Spleen (tissue), 11 donors: ENCODE measurements around the gene PRR11. TPM values are rescaled to one million over a fixed set of nuclear protein-coding genes. Genes with fewer than 3 reads are reported as not detected.

Experiments
- DNase-seq: peaks from one replicate; pipeline ENCODE4 v3.0.0-alpha.2; 2020
- H3K27ac ChIP-seq, 8 donors: fragments of 200-600 bp; sonication (generic) in 7 of 8; 1 replicate in 4 of 8; 2 replicates in 4 of 8; pipeline versions ENCODE4 v1.5.0 to v1.8.0; 2016 to 2021; ENCODE audit warnings: inconsistent platforms in 4 of 8, mild to moderate bottlenecking in 4 of 8, moderate library complexity in 1 of 8
- H3K27me3 ChIP-seq, 7 donors: fragments of 200-600 bp; sonication (generic) in 6 of 7; replicated peaks in 1 of 7; 1 replicate in 4 of 7; 2 replicates in 3 of 7; pipeline versions ENCODE4 v1.5.0 to v1.8.0; 2016 to 2021; ENCODE audit warnings: inconsistent platforms in 3 of 7, mild to moderate bottlenecking in 1 of 7
- H3K36me3 ChIP-seq, 6 donors: fragments of 200-600 bp; sonication (generic) in 5 of 6; 1 replicate in 4 of 6; 2 replicates in 2 of 6; pipeline versions ENCODE4 v1.5.0 to v1.8.0; 2016 to 2021; ENCODE audit warnings: inconsistent platforms in 2 of 6
- H3K4me1 ChIP-seq, 6 donors: fragments of 200-600 bp; sonication (generic) in 5 of 6; 1 replicate in 3 of 6; 2 replicates in 3 of 6; pipeline versions ENCODE4 v1.5.0 to v1.8.0; 2016 to 2021; ENCODE audit warnings: inconsistent platforms in 3 of 6
- H3K4me3 ChIP-seq, 8 donors: fragments of 200-600 bp; sonication (generic) in 7 of 8; 1 replicate in 4 of 8; 2 replicates in 4 of 8; pipeline versions ENCODE4 v1.5.0 to v1.8.0; 2016 to 2021; ENCODE audit warnings: inconsistent platforms in 4 of 8, mild to moderate bottlenecking in 4 of 8, moderate library complexity in 2 of 8
- H3K9me3 ChIP-seq, 8 donors: fragments of 200-600 bp; sonication (generic) in 7 of 8; 1 replicate in 4 of 8; 2 replicates in 4 of 8; pipeline versions ENCODE4 v1.5.0 to v1.8.0; 2016 to 2021; ENCODE audit warnings: inconsistent platforms in 4 of 8
- POLR2A ChIP-seq, 3 donors: fragments of 450-650 bp; IDR thresholded peaks; one replicate each; pipeline ENCODE4 v1.5.1; 2017; ENCODE audit warnings: antibody characterized with exemption in 3 of 3, mild to moderate bottlenecking in 1 of 3
- POLR2AphosphoS5 ChIP-seq, 3 donors: sonication (generic); formaldehyde crosslinking; IDR thresholded peaks; one replicate each; pipeline ENCODE4 v1.5.1; 2017; ENCODE audit warnings: antibody characterized with exemption in 3 of 3
- WGBS, 5 donors: extraction: QIAGEN DNeasy Blood & Tissue Kit in 3 of 5; methylation state at CpG; one replicate each; pipeline versions ENCODE4 v1.1.5 to v1.1.7; 2013 to 2018; 5-methylcytosine and 5-hydroxymethylcytosine counted together
- intact Hi-C: fragments of 100-400 bp; cut with DNase I; formaldehyde crosslinking; loops from one replicate; pipeline ENCODE4 v1.15.0; 2023; ENCODE audit warnings: low total_unique reads
- polyA plus RNA-seq, 3 donors: library from polyadenylated mRNA; stranded (reverse); fragments of 200-250 nt; gene quantifications; one replicate each; pipeline ENCODE4 v1.2.1, GENCODE V29; 2013
- total RNA-seq, 7 donors: library from RNA; depleted of rRNA in 3 of 7; stranded (reverse); fragments of >200 nt in 3 of 7; fragmentation: NEBNext Ultra II Directional in 4 of 7; extraction: Animal tissue kit (Norgen Biotek cat#: 25700) in 4 of 7; gene quantifications; one replicate each; pipeline versions ENCODE4 v1.1.0 to v1.2.1, GENCODE V29; 2016 to 2021
- TF ChIP-seq, protein P1 (sequence below), 11 experiments: fragments of 200-600 bp in 7 of 11; fragments of 450-650 bp in 4 of 11; sonication (generic) in 4 of 11; IDR thresholded peaks in 8 of 11; conservative IDR thresholded peaks in 3 of 11; 1 replicate in 7 of 11; 2 replicates in 4 of 11; pipeline versions ENCODE4 v1.4.0 to v1.8.0; 2016 to 2021; ENCODE audit warnings: antibody characterized with exemption in 11 of 11, inconsistent platforms in 4 of 11, mild to moderate bottlenecking in 1 of 11
- donor health status: healthy with polysubstance abuse.
- donor health status: DM: no; HTN: no; CAD: no; lungs with moderate emphysema.
- donor health status: DM: no; HTN: no; CAD: no.
- donor health status: Bipolar disorder and iron deficiency.
- donor health status: healthy.
- donor health status: DM: no; HTN: no; CAD: no.
- donor health status: DM: yes; HTN: yes; CAD: no.

PRR11 gene
- total and polyA plus RNA-seq, 10 donors = 0.61 to 15.3 (median 5.1) TPM

DNA sequence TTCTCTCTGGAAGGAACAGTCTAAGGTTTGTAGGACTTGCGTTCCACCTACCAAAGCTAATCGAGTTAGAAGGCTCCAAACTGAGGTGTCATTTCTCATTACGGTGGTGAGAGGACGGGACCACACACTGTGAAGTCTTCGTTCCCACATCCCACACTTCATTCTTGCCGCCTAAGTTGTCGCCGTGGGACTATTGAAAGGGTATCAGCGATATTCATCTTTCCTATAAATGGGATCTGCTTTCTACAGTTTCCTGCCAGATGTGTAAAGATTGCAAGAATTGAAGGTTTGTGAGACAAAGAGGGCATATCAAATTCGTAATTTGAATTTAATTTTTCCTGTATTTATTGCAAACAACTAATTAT lies 48.3 kb upstream of the PRR11 start:
- Histone ChIP-seq H3K36me3 (peaks cover 0 to 32% (median 6%) of the 10 kb centered on the region in 6 donors), H3K4me1 (peaks cover 15 to 60% (median 26%) of the 10 kb centered on the region in 6 donors), H3K9me3 (no peaks in the 10 kb centered on the region), H3K27me3 (no peaks in the 10 kb centered on the region), H3K27ac (peak overlapping the region; percentile 85 to 96 (median 92)), H3K4me3 (peak overlapping the region; percentile 76 to 99 (median 90))
- intact Hi-C loops = no loop called here
- WGBS, 5 donors = 0 to 3% (median 2%) methylated on average over 10 of the region's 10 CpGs
- no peak for TF ChIP-seq POLR2A (IDR thresholded peaks at IDR 0.05)
- no peak for TF ChIP-seq POLR2AphosphoS5 (IDR thresholded peaks at IDR 0.05)
- TF ChIP-seq, protein P1, sequence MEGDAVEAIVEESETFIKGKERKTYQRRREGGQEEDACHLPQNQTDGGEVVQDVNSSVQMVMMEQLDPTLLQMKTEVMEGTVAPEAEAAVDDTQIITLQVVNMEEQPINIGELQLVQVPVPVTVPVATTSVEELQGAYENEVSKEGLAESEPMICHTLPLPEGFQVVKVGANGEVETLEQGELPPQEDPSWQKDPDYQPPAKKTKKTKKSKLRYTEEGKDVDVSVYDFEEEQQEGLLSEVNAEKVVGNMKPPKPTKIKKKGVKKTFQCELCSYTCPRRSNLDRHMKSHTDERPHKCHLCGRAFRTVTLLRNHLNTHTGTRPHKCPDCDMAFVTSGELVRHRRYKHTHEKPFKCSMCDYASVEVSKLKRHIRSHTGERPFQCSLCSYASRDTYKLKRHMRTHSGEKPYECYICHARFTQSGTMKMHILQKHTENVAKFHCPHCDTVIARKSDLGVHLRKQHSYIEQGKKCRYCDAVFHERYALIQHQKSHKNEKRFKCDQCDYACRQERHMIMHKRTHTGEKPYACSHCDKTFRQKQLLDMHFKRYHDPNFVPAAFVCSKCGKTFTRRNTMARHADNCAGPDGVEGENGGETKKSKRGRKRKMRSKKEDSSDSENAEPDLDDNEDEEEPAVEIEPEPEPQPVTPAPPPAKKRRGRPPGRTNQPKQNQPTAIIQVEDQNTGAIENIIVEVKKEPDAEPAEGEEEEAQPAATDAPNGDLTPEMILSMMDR (IDR thresholded peaks at IDR 0.05 in 8 of 11, conservative IDR thresholded peaks at IDR 0.05 in 3 of 11) = no peak
- no peak for DNase-seq

DNA sequence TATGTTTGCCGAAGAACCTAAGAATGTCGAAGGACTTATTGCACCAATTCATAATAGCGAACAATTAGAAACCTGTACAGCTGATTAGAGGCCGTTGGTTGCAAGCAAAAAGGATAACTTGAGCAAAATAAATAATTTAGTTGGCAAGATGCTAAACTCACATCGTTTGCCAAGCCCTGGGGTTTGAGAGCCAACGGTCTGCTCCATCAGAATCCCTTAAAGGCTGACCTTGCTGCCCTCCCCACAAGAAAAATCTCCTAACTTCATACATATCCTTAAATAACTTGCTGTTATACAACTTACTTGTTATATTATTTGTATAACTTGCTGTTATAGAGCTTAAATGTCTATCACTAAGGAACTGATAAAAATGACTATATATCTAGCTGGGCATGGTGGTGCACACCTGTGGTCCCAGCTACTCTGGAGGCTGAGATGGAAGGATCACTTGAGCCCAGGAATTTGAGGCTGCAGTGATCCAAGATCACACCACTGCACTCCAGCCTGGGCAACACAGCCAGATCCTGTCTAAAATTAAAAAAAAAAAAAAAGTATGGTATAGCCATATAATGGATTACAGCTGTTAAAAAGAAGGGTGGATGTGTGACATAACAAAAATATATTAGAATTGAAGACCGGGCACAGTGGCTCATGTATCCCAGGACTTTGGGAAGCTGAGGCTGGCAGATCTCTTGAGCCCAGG lies 47.0 kb upstream of the PRR11 start:
- no peak overlapping the region for H3K27ac ChIP-seq

DNA sequence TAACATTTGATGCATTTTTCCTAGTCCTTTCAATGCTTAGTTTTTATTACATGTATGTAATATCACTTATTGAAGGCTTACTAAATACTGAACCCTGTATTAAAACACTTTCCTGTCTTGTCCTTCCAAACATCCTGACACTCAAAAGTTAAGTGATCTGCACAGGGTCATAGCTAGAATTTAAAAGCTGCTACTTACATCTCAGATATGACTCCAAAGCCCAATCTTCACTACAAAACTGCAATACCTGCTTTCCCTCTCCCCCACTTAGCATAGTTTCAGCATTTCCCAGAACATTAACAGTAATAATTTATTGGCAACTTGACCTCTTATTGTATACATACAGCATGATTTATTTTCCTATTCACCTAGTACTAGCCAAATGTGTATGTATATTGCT lies 44.6 kb upstream of the PRR11 start:
- H3K36me3 ChIP-seq = peaks cover 0 to 38% (median 2%) of the 10 kb centered on the region in 6 donors
- no peak for TF ChIP-seq POLR2AphosphoS5 (IDR thresholded peaks at IDR 0.05)
- no peak for TF ChIP-seq POLR2A (IDR thresholded peaks at IDR 0.05)
- TF ChIP-seq, protein P1 (IDR thresholded peaks at IDR 0.05 in 8 of 11, conservative IDR thresholded peaks at IDR 0.05 in 3 of 11) = no peak
- peaks cover 5 to 27% (median 11%) of the 10 kb centered on the region in 6 donors for H3K4me1 ChIP-seq
- no peaks in the 10 kb centered on the region for H3K9me3 ChIP-seq
- no peak for DNase-seq
- no peaks in the 10 kb centered on the region for H3K27me3 ChIP-seq
- intact Hi-C loops = no loop called here
- no peak overlapping the region for H3K27ac ChIP-seq
- no peak overlapping the region for H3K4me3 ChIP-seq

More for the DNA sequence above, 47.0 kb upstream of the PRR11 start:
- no peak overlapping the region for H3K4me3 ChIP-seq
- H3K4me1 ChIP-seq = peaks cover 15 to 50% (median 26%) of the 10 kb centered on the region in 6 donors
- no peaks in the 10 kb centered on the region for H3K9me3 ChIP-seq
- no peaks in the 10 kb centered on the region for H3K27me3 ChIP-seq
- no peak for DNase-seq
- H3K36me3 ChIP-seq = peaks cover 0 to 31% (median 2%) of the 10 kb centered on the region in 6 donors
- intact Hi-C loops = no loop called here
- WGBS, 5 donors = 79 to 92% (median 88%) methylated on average over 7 of the region's 7 CpGs
- TF ChIP-seq, protein P1 (IDR thresholded peaks at IDR 0.05 in 8 of 11, conservative IDR thresholded peaks at IDR 0.05 in 3 of 11) = no peak
- TF ChIP-seq POLR2A (IDR thresholded peaks at IDR 0.05) (no peak), POLR2AphosphoS5 (IDR thresholded peaks at IDR 0.05) (no peak)

DNA sequence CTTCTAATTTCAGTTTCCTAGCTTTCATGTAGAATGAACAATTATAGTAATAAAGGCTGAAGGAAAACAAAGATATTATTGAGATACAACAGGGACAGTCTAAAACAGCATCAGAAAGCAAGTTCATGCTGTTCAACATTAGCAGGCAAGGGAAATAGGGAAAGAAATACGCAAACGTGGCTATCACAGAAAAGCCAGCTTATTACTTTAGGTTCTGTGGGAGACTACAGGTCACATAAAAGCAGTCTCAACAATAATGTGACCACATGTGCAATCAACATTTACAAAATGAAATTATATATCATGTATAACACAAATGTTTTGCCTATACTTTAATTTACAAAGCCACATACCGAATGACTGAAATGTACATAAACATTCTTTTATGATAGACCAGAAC lies 44.0 kb upstream of the PRR11 start:
- Histone ChIP-seq H3K36me3 (peaks cover 0 to 42% (median 2%) of the 10 kb centered on the region in 6 donors), H3K9me3 (no peaks in the 10 kb centered on the region), H3K27me3 (no peaks in the 10 kb centered on the region), H3K4me1 (peaks cover 5 to 24% (median 9%) of the 10 kb centered on the region in 6 donors), H3K27ac (no peak overlapping the region), H3K4me3 (no peak overlapping the region)
- WGBS, 5 donors = 82 to 98% (median 89%) methylated on average over 3 of the region's 3 CpGs
- TF ChIP-seq, protein P1 (IDR thresholded peaks at IDR 0.05 in 8 of 11, conservative IDR thresholded peaks at IDR 0.05 in 3 of 11) = no peak
- TF ChIP-seq POLR2A (IDR thresholded peaks at IDR 0.05) (no peak), POLR2AphosphoS5 (IDR thresholded peaks at IDR 0.05) (no peak)
- intact Hi-C loops = no loop called here
- no peak for DNase-seq
